Measurements from ENCODE around the gene ZNRF1. TPM values are rescaled to one million over a fixed set of nuclear protein-coding genes. Genes with fewer than 3 reads are reported as not detected.
"Not testable (repeated sequence)": the region's sequence is repeated elsewhere in the genome, so short reads cannot be mapped to it uniquely, and the experiment has no call there.

The ZNRF1 gene
- total RNA-seq, 2 donors from 2014 or later, result 27.7 to 29.7 TPM

GRCh38 chr16:75023009-75023408 lies 24.2 kb downstream of the ZNRF1 start:
- no peak overlapping the region for H3K9ac ChIP-seq (ENCODE audit: low read depth in 2 of 2, low read length in 2 of 2)
- no peaks in the 10 kb centered on the region for H3K27me3 ChIP-seq
- intact Hi-C loops (cut with DNase I), result no loop called here
- no peaks in the 10 kb centered on the region for H3K36me3 ChIP-seq
- no peaks in the 10 kb centered on the region for H3K9me3 ChIP-seq
- DNase-seq, result no peak
- peaks cover 3% of the 10 kb centered on the region for H3K4me1 ChIP-seq
- TF ChIP-seq CTCF (IDR thresholded peaks at IDR 0.05), result no peak
- no peak overlapping the region for H3K4me3 ChIP-seq
- no peak overlapping the region for H3K27ac ChIP-seq

GRCh38 chr16:75024182-75024581 lies 25.4 kb downstream of the ZNRF1 start:
- Histone ChIP-seq H3K9me3 (no peaks in the 10 kb centered on the region), H3K4me3 (no peak overlapping the region), H3K27me3 (no peaks in the 10 kb centered on the region), H3K9ac (ENCODE audit: low read depth in 2 of 2, low read length in 2 of 2) (peak overlapping the region in 1 of 2 donors; percentile 12), H3K36me3 (no peaks in the 10 kb centered on the region), H3K27ac (no peak overlapping the region), H3K4me1 (no peaks in the 10 kb centered on the region)
- no peak for TF ChIP-seq CTCF (IDR thresholded peaks at IDR 0.05)
- intact Hi-C loops (cut with DNase I), result no loop called here
- no peak for DNase-seq

GRCh38 chr16:75024594-75024993 lies 25.8 kb downstream of the ZNRF1 start:
- H3K4me3 ChIP-seq, result no peak overlapping the region
- H3K36me3 ChIP-seq, result no peaks in the 10 kb centered on the region
- no peak for TF ChIP-seq CTCF (IDR thresholded peaks at IDR 0.05)
- intact Hi-C loops (cut with DNase I), result no loop called here
- DNase-seq, result no peak
- H3K9me3 ChIP-seq, result no peaks in the 10 kb centered on the region
- H3K4me1 ChIP-seq, result no peaks in the 10 kb centered on the region
- H3K9ac ChIP-seq (ENCODE audit: low read depth in 2 of 2, low read length in 2 of 2), result peak overlapping the region in 1 of 2 donors; percentile 12
- no peak overlapping the region for H3K27ac ChIP-seq
- no peaks in the 10 kb centered on the region for H3K27me3 ChIP-seq

- intact Hi-C loops (cut with DNase I), result no loop called here
- Histone ChIP-seq H3K27ac (no peak overlapping the region), H3K9ac (ENCODE audit: low read depth in 2 of 2, low read length in 2 of 2) (no peak overlapping the region), H3K4me3 (no peak overlapping the region), H3K4me1 (no peaks in the 10 kb centered on the region), H3K27me3 (no peaks in the 10 kb centered on the region), H3K36me3 (no peaks in the 10 kb centered on the region), H3K9me3 (no peaks in the 10 kb centered on the region)
- no peak for DNase-seq
- TF ChIP-seq CTCF (IDR thresholded peaks at IDR 0.05), result no peak
Measured at GRCh38 chr16:75025761-75026160, 26.9 kb downstream of the ZNRF1 start.

GRCh38 chr16:75026239-75026891 lies 27.5 kb downstream of the ZNRF1 start:
- H3K4me3 ChIP-seq; DNase-seq; H3K27me3 ChIP-seq; H3K36me3 ChIP-seq; H3K4me1 ChIP-seq; H3K9ac ChIP-seq (ENCODE audit: low read depth in 2 of 2, low read length in 2 of 2); H3K9me3 ChIP-seq; intact Hi-C loops (cut with DNase I): not testable (repeated sequence)
- peak overlapping the region; percentile 22 for H3K27ac ChIP-seq

GRCh38 chr16:75026892-75027391 lies 28.1 kb downstream of the ZNRF1 start:
- H3K4me1 ChIP-seq, result no peaks in the 10 kb centered on the region
- no peaks in the 10 kb centered on the region for H3K36me3 ChIP-seq
- DNase-seq, result no peak
- H3K27me3 ChIP-seq, result no peaks in the 10 kb centered on the region
- no peak overlapping the region for H3K4me3 ChIP-seq
- peak overlapping the region; percentile 22 for H3K27ac ChIP-seq
- H3K9ac ChIP-seq (ENCODE audit: low read depth in 2 of 2, low read length in 2 of 2), result no peak overlapping the region
- H3K9me3 ChIP-seq, result no peaks in the 10 kb centered on the region
- no peak for TF ChIP-seq CTCF (IDR thresholded peaks at IDR 0.05)
- intact Hi-C loops (cut with DNase I), result no loop called here
